Neural cell (in vitro differentiated cells): Measurements from ENCODE around the gene ZBTB32. TPM values are rescaled to one million over a fixed set of nuclear protein-coding genes. Genes with fewer than 3 reads are reported as not detected.

Experiments used
- H2AFZ ChIP-seq: fragments of 200-600, 300-800 bp; sonication (generic), shearing (Covaris generic); 2 replicates; pipeline ENCODE4 v1.6.0; 2014; ENCODE audit warnings: low read depth, mild to moderate bottlenecking, antibody characterized with exemption, low read length, moderate library complexity
- H3F3A ChIP-seq: fragments of 200-600 bp; shearing (Covaris generic); 2 replicates; pipeline ENCODE4 v1.6.1; 2016; ENCODE audit warnings: mild to moderate bottlenecking, moderate library complexity, mixed read lengths, antibody characterized with exemption, low read length; ENCODE audit not compliant: insufficient read depth, poor library complexity, severe bottlenecking
- H3K27ac ChIP-seq: fragments of 200-600, 300-800 bp; sonication (generic), shearing (Covaris generic); 2 replicates; pipeline ENCODE4 v1.5.1; 2014; ENCODE audit warnings: mild to moderate bottlenecking, low read length, moderate library complexity
- H3K27me3 ChIP-seq: fragments of 300-800, 200-600 bp; sonication (generic), shearing (Covaris generic); 2 replicates; pipeline ENCODE4 v1.6.0; 2014; ENCODE audit warnings: mild to moderate bottlenecking, low read depth, low read length, moderate library complexity; ENCODE audit not compliant: insufficient read depth
- H3K36me3 ChIP-seq: fragments of 300-800, 200-600 bp; sonication (generic), shearing (Covaris generic); 2 replicates; pipeline ENCODE4 v1.5.1; 2014; ENCODE audit warnings: mild to moderate bottlenecking, antibody characterized with exemption, low read length, moderate library complexity; ENCODE audit not compliant: insufficient read depth
- H3K4me2 ChIP-seq: fragments of 300-800, 200-600 bp; sonication (generic), shearing (Covaris generic); 2 replicates; pipeline ENCODE4 v1.6.0; 2014; ENCODE audit warnings: mild to moderate bottlenecking, low read length
- H3K4me3 ChIP-seq: fragments of 300-800, 200-600 bp; sonication (generic), shearing (Covaris generic); 2 replicates; pipeline ENCODE4 v1.5.1; 2014; ENCODE audit warnings: mild to moderate bottlenecking, low read length, moderate library complexity
- H3K79me2 ChIP-seq: fragments of 200-600 bp; shearing (Covaris generic); replicated peaks from 2 replicates; pipeline ENCODE4 v1.6.0; 2014; ENCODE audit warnings: mild to moderate bottlenecking, low read length, moderate library complexity; ENCODE audit not compliant: insufficient read depth
- H3K9ac ChIP-seq: fragments of 300-800, 200-600 bp; sonication (generic), shearing (Covaris generic); 2 replicates; pipeline ENCODE4 v1.6.1; 2016; ENCODE audit warnings: mild to moderate bottlenecking, low read length, mixed read lengths
- H3K9me2 ChIP-seq: fragments of 200-600 bp; shearing (Covaris generic); 2 replicates; pipeline ENCODE4 v1.6.1; 2016; ENCODE audit warnings: mild to moderate bottlenecking, low read length, mixed read lengths; ENCODE audit not compliant: insufficient read depth
- H3K9me3 ChIP-seq: fragments of 200-600, 300-800 bp; sonication (generic), shearing (Covaris generic); 2 replicates; pipeline ENCODE4 v1.6.1; 2016; ENCODE audit warnings: mild to moderate bottlenecking, mixed run types, low read length, moderate library complexity, mixed read lengths
- H4K20me1 ChIP-seq: fragments of 200-600 bp; shearing (Covaris generic); 2 replicates; pipeline ENCODE4 v1.6.1; 2016; ENCODE audit warnings: mild to moderate bottlenecking, mixed run types; ENCODE audit not compliant: insufficient read depth
- EP300 ChIP-seq: fragments of 450-650 bp; conservative IDR thresholded peaks from 2 replicates; pipeline ENCODE4 v1.6.1; 2014; ENCODE audit warnings: antibody characterized with exemption, mild to moderate bottlenecking, moderate library complexity; ENCODE audit not compliant: poor library complexity, severe bottlenecking
- EZH2 ChIP-seq: fragments of 200-600, 300-800 bp; shearing (Covaris generic), sonication (generic); IDR thresholded peaks from 2 replicates; pipeline ENCODE4 v1.6.1; 2014; ENCODE audit warnings: antibody characterized with exemption, low read length, borderline replicate concordance, mild to moderate bottlenecking; ENCODE audit not compliant: insufficient read depth, poor library complexity, severe bottlenecking
- MXI1 ChIP-seq: fragments of 450-650 bp; conservative IDR thresholded peaks from 2 replicates; pipeline ENCODE4 v1.6.1; 2014; ENCODE audit warnings: antibody characterized with exemption, mild to moderate bottlenecking; ENCODE audit not compliant: poor library complexity, severe bottlenecking
- POLR2AphosphoS5 ChIP-seq: IDR thresholded peaks from 2 replicates; pipeline ENCODE4 v1.6.1; 2012
- RAD21 ChIP-seq: fragments of 450-650 bp; conservative IDR thresholded peaks from 2 replicates; pipeline ENCODE4 v1.6.1; 2014; ENCODE audit warnings: antibody characterized with exemption, mild to moderate bottlenecking, moderate library complexity
- SMC3 ChIP-seq: fragments of 450-650 bp; conservative IDR thresholded peaks from 2 replicates; pipeline ENCODE4 v1.6.1; 2014; ENCODE audit warnings: antibody characterized with exemption, mild to moderate bottlenecking, moderate library complexity; ENCODE audit not compliant: poor library complexity
- TAF1 ChIP-seq: IDR thresholded peaks from 2 replicates; pipeline ENCODE4 v1.6.1; 2012; ENCODE audit warnings: low read depth
- polyA plus RNA-seq: library from polyadenylated mRNA; depleted of rRNA; stranded (reverse); fragments of >200 nt; gene quantifications from 2 replicates; pipeline ENCODE4 v1.2.3, GENCODE V29; 2014
- TF ChIP-seq, protein P1 (sequence below): fragments of 450-650 bp; IDR thresholded peaks from 2 replicates; pipeline ENCODE4 v1.5.1; 2014; ENCODE audit warnings: antibody characterized with exemption, mild to moderate bottlenecking, moderate library complexity; ENCODE audit not compliant: poor library complexity, severe bottlenecking
- TF ChIP-seq, protein P2 (sequence below): IDR thresholded peaks from 2 replicates; pipeline ENCODE4 v1.6.1; 2012; ENCODE audit warnings: borderline replicate concordance

The ZBTB32 gene
- polyA plus RNA-seq, 1 donor from 2014 or later: not detected

DNA sequence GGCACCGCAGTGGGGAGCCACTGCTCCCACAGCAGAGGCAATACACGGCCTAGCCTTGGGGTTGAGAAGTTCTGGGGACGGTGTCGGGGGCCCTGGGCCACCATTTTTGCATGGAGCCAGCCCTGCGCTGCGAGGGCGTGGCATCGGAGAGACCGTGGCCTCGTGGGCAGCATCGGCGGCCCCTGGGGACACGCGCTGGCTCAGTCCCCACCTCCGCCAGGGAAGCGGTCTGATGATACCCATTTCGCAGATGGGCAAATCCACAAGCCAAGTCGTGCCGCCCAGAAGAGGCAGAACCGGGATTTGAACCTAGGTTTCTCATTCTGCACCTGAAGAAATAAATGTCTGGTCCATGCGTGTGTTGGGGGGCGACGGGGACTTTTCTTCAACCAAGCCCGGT lies 39.2 kb upstream of the ZBTB32 start:
- TF ChIP-seq EP300: no peak
- no peak for TF ChIP-seq RAD21
- TF ChIP-seq, protein P1, sequence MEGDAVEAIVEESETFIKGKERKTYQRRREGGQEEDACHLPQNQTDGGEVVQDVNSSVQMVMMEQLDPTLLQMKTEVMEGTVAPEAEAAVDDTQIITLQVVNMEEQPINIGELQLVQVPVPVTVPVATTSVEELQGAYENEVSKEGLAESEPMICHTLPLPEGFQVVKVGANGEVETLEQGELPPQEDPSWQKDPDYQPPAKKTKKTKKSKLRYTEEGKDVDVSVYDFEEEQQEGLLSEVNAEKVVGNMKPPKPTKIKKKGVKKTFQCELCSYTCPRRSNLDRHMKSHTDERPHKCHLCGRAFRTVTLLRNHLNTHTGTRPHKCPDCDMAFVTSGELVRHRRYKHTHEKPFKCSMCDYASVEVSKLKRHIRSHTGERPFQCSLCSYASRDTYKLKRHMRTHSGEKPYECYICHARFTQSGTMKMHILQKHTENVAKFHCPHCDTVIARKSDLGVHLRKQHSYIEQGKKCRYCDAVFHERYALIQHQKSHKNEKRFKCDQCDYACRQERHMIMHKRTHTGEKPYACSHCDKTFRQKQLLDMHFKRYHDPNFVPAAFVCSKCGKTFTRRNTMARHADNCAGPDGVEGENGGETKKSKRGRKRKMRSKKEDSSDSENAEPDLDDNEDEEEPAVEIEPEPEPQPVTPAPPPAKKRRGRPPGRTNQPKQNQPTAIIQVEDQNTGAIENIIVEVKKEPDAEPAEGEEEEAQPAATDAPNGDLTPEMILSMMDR: no peak
- no peak for TF ChIP-seq TAF1
- TF ChIP-seq MXI1: no peak
- TF ChIP-seq POLR2AphosphoS5: no peak
- TF ChIP-seq, protein P2, sequence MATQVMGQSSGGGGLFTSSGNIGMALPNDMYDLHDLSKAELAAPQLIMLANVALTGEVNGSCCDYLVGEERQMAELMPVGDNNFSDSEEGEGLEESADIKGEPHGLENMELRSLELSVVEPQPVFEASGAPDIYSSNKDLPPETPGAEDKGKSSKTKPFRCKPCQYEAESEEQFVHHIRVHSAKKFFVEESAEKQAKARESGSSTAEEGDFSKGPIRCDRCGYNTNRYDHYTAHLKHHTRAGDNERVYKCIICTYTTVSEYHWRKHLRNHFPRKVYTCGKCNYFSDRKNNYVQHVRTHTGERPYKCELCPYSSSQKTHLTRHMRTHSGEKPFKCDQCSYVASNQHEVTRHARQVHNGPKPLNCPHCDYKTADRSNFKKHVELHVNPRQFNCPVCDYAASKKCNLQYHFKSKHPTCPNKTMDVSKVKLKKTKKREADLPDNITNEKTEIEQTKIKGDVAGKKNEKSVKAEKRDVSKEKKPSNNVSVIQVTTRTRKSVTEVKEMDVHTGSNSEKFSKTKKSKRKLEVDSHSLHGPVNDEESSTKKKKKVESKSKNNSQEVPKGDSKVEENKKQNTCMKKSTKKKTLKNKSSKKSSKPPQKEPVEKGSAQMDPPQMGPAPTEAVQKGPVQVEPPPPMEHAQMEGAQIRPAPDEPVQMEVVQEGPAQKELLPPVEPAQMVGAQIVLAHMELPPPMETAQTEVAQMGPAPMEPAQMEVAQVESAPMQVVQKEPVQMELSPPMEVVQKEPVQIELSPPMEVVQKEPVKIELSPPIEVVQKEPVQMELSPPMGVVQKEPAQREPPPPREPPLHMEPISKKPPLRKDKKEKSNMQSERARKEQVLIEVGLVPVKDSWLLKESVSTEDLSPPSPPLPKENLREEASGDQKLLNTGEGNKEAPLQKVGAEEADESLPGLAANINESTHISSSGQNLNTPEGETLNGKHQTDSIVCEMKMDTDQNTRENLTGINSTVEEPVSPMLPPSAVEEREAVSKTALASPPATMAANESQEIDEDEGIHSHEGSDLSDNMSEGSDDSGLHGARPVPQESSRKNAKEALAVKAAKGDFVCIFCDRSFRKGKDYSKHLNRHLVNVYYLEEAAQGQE: no peak
- no peaks in the 10 kb centered on the region for H3K9me3 ChIP-seq
- no peaks in the 10 kb centered on the region for H4K20me1 ChIP-seq
- H2AFZ ChIP-seq: no peak overlapping the region
- no peak overlapping the region for H3K4me3 ChIP-seq
- H3K79me2 ChIP-seq: no peaks in the 10 kb centered on the region
- H3K36me3 ChIP-seq: no peaks in the 10 kb centered on the region
- no peaks in the 10 kb centered on the region for H3K9me2 ChIP-seq
- H3K27ac ChIP-seq: no peak overlapping the region
- H3K4me2 ChIP-seq: no peak overlapping the region
- H3K9ac ChIP-seq: no peak overlapping the region
- H3F3A ChIP-seq: no peaks in the 10 kb centered on the region
- H3K27me3 ChIP-seq: no peaks in the 10 kb centered on the region

DNA sequence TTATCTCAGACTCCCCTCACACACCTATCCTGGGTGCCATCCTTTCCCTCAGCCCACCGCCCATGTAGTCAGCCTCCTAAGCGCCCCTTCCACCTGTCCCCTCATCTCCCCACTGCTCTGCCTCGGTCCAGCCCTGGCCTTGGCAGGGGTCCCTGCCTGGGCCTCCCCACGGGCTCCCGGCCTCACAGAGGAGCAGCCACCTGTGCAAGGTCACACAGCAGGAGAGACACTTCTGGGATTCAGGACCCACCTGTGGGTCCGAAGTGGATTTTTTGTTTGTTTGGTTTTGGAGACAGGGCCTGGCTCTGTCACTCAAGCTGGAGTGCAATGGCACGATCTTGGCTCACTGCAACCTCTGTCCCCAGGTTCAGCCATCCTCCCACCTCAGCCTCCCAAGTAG lies 38.8 kb upstream of the ZBTB32 start:
- no peaks in the 10 kb centered on the region for H3K9me3 ChIP-seq
- no peaks in the 10 kb centered on the region for H3F3A ChIP-seq
- no peaks in the 10 kb centered on the region for H3K27me3 ChIP-seq
- no peak overlapping the region for H3K9ac ChIP-seq
- H2AFZ ChIP-seq: no peak overlapping the region
- H3K27ac ChIP-seq: no peak overlapping the region
- no peaks in the 10 kb centered on the region for H3K9me2 ChIP-seq
- H3K36me3 ChIP-seq: no peaks in the 10 kb centered on the region
- H4K20me1 ChIP-seq: no peaks in the 10 kb centered on the region
- no peaks in the 10 kb centered on the region for H3K79me2 ChIP-seq
- H3K4me2 ChIP-seq: no peak overlapping the region
- no peak overlapping the region for H3K4me3 ChIP-seq
- TF ChIP-seq MXI1: no peak
- no peak for TF ChIP-seq TAF1
- no peak for TF ChIP-seq SMC3
- TF ChIP-seq, protein P2: no peak
- no peak for TF ChIP-seq RAD21
- TF ChIP-seq, protein P1: no peak
- no peak for TF ChIP-seq POLR2AphosphoS5
- TF ChIP-seq EP300: no peak
- no peak for TF ChIP-seq EZH2
